ENCODE measurements around the gene PPP1R9A.

DNA sequence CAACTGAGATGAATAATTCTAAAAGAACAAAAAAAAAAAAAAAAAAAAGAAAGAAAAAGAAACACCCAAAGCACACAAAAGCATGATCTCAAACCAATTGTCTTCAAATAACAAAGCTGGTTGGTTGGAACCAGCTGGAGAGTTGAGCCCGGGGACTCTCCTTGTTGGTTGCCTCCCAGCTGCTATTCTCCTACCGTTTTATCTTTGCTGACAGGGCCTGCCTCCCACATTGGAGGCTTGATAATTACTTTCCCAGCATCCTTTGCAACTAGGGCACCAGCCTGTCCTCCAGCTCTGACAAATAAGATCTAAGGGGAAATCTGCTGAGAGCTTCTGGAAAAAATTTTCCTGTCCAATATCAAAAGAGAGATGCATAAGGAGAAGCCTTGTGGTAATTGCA is 410.2 kb downstream of the PPP1R9A start:
- TF ChIP-seq, protein P1, sequence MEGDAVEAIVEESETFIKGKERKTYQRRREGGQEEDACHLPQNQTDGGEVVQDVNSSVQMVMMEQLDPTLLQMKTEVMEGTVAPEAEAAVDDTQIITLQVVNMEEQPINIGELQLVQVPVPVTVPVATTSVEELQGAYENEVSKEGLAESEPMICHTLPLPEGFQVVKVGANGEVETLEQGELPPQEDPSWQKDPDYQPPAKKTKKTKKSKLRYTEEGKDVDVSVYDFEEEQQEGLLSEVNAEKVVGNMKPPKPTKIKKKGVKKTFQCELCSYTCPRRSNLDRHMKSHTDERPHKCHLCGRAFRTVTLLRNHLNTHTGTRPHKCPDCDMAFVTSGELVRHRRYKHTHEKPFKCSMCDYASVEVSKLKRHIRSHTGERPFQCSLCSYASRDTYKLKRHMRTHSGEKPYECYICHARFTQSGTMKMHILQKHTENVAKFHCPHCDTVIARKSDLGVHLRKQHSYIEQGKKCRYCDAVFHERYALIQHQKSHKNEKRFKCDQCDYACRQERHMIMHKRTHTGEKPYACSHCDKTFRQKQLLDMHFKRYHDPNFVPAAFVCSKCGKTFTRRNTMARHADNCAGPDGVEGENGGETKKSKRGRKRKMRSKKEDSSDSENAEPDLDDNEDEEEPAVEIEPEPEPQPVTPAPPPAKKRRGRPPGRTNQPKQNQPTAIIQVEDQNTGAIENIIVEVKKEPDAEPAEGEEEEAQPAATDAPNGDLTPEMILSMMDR (IDR thresholded peaks at IDR 0.05), result no peak
- TF ChIP-seq POLR2A (IDR thresholded peaks at IDR 0.05), result no peak
